Right hindlimb (tissue), 1 donor: ENCODE measurements around the gene OLIG2.

ENCODE experiments used
- DNase-seq: peaks from one replicate; pipeline ENCODE4 v3.0.0-alpha.2; 2018

OLIG2 gene

DNA sequence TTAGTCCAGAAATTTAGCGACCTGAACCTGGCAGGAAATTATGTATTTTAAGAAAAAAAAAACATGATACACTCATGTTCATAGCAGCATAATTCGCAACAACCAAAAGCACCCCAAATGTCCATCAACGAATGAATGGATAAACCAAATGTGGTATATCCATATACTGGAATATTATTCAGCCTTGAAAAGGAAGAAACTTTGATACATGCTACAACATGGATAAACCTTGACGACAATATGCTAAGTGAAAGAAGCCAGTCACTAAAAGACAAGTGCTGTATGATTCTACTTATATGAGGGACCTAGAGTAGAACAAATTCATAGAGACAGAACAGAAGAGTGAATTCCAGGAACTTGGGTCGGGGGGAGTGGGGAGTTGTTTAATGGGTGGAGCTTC is 43.5 kb downstream of the OLIG2 start:
- no peak for DNase-seq

DNA sequence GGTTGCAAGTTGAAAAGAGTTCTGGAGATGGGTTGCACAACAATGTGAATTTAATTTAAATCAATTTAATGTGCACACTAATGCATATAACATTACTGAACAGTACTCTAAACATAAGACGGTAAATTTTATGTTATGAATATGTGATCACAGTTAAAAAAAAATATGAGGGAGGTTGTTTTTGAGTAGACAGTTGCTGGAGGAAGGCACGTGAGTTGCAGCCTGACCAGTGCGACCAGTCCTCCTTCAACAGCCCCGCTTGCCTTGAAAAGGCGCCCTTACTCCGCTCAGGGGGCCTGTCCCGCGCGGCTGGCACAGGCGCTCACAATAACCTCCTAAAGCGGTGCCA is 43.9 kb downstream of the OLIG2 start:
- DNase-seq, result no peak

DNA sequence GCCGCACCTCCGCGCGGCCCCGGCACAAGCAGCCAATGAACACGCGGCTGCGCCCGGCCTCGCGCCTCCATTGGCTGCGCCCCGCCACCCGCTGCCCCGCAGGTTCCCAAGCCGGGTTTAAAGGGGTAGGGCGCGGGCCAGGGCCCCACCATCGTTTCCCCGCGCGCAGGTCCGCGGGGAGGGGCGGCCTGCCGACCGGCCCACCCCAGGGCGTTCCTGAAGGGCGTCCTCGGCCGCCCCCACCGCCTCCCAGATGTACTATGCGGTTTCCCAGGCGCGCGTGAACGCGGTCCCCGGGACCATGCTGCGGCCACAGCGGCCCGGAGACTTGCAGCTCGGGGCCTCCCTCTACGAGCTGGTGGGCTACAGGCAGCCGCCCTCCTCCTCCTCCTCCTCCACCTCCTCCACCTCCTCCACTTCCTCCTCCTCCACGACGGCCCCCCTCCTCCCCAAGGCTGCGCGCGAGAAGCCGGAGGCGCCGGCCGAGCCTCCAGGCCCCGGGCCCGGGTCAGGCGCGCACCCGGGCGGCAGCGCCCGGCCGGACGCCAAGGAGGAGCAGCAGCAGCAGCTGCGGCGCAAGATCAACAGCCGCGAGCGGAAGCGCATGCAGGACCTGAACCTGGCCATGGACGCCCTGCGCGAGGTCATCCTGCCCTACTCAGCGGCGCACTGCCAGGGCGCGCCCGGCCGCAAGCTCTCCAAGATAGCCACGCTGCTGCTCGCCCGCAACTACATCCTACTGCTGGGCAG is 44.4 kb downstream of the OLIG2 start, which contains the start of gene OLIG1:
Gene OLIG1, plus strand, starts transcription at position 148 of the 750 bp plus-strand sequence. Its CDS starts 106 bp downstream, at position 254.
- peak; percentile 33 for DNase-seq

DNA sequence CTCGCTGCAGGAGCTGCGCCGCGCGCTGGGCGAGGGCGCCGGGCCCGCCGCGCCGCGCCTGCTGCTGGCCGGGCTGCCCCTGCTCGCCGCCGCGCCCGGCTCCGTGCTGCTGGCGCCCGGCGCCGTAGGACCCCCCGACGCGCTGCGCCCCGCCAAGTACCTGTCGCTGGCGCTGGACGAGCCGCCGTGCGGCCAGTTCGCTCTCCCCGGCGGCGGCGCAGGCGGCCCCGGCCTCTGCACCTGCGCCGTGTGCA is 44.9 kb downstream of the OLIG2 start:
- no peak for DNase-seq

DNA sequence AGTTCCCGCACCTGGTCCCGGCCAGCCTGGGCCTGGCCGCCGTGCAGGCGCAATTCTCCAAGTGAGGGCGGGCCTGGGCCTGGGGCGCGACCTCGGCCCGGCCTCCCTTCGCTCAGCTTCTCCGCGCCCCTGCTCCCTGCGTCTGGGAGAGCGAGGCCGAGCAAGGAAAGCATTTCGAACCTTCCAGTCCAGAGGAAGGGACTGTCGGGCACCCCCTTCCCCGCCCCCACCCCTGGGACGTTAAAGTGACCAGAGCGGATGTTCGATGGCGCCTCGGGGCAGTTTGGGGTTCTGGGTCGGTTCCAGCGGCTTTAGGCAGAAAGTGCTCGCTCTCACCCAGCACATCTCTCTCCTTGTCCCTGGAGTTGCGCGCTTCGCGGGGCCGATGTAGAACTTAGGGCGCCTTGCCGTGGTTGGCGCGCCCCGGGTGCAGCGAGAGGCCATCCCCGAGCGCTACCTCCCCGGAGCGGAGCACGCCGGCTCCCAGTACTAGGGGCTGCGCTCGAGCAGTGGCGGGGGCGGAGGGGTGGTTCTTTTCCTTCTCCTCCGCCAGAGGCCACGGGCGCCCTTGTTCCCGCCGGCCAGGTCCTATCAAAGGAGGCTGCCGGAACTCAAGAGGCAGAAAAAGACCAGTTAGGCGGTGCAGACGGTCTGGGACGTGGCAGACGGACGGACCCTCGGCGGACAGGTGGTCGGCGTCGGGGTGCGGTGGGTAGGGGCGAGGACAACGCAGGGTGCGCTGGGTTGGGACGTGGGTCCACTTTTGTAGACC is 45.4 kb downstream of the OLIG2 start:
- no peak for DNase-seq

DNA sequence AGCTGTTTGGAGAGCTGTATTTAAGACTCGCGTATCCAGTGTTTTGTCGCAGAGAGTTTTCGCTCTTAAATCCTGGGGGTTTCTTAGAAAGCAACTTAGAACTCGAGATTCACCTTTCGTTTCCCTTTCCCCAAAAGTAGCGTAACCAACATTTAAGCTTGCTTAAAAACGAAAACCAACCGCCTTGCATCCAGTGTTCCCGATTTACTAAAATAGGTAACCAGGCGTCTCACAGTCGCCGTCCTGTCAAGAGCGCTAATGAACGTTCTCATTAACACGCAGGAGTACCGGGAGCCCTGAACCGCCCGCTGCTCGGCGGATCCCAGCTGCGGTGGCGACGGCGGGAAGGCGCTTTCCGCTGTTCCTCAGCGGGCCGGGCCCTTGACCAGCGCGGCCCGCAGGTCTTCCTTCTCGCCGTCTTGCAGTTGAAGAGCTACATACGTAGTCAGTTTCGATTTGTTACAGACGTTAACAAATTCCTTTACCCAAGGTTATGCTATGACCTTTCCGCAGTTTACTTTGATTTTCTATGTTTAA is 46.1 kb downstream of the OLIG2 start:
- no peak for DNase-seq

DNA sequence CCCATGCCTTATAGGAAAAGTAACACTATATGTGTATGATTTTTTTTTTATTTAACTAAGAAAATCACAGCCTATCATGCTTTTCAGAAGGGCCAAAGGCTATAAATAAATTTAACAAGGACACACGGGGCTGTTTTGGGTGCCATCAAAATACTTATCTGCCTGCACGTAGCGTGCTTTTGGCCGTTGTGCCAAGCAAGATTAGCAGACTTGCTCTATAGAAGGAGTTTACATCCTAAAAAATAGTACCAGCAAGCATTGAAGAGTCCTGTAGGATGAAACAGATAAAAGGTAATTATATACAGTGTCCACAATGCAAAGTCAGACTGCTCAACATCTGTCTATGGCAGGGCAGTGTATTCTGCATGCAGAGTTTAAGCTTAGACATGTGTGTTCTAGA is 47.9 kb downstream of the OLIG2 start:
- no peak for DNase-seq

DNA sequence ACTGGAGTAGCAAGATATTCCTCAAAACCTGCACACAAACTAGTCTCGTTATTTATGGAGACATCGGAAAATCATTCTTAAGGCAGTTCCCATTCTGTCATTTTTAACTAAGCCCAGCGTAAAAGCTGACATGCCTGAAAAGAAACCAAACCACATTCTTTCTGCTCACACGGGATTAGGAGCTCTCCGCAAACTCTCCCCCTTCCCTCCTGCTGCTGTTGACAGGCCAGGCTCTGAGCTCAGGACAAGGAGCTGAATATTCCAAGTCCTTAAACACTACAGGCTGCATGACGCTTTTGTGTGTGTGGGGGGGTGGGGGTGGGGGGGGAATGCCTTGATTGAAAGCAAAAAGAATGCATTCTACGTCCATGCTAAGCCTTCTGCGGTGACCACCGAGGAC is 49.4 kb downstream of the OLIG2 start:
- DNase-seq, result no peak

DNA sequence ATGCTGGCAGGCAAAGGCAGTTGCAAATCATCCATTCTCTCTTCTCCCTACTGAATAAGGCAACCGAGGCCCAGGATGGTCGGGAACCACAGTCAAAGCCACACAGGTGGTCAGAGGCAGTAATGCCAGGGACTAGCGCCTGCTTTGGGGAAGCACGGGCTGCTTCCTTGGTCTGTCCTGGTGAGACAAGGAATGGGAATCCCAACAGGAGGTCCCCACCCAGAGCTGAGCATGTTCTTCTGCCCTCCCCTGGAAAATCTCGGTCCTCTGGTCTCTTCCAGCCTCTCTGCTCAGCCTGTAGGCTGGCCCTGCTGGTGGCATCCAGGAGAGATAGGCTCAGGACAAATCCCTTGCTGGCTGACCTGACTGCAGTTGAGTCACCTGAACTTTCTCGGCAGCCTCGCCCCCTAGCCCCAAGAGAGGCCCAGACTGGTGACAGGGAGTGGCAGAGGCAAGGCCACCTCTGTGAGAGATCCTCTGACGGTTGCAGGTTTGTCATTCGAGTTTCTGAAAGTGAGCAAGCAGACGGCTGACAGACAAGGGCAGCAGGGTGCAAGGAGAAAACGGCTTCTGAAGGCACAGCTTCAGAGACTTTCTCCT is 50.0 kb downstream of the OLIG2 start:
- DNase-seq, result no peak

DNA sequence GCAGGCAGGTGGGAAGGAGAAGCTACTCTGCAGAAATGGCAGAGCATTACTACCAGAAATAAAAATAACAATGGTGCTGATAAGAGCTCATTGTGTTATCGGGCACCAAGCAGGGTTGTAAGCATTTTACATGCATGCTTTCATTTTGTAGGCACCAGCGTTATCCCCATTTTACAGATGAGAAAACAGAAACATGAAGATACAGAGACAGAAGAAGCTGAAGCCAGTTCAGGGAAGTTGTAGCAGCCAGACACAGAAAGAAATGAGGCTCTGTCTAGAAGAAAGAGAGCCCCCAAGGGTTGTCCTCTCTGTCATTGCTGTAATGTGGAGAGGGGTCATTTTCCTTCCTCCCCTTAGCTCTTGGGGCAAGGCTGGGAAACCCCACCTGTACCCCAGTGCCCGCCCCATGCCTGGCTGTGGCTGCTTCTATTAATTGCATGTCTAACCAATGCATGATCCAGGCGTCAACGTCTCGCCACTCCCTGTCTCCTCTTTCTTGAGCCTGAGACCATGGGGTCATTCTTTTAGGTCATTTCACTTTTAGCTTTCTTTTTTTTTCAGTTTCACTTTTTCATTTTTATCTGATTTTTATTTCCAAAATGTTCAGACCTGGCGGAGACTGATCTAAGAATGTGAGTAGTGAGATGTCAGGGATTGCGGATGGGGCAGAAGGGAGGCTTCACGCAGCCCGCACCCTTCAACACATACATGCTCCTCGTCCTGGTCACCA is 51.0 kb downstream of the OLIG2 start:
- no peak for DNase-seq
